Endometrial microvascular endothelial cells (primary cell): ENCODE data around the gene PIEZO2. TPM values are rescaled to one million over a fixed set of nuclear protein-coding genes. Genes with fewer than 3 reads are reported as not detected.
"Not testable (repeated sequence)": the region's sequence is repeated elsewhere in the genome, so short reads cannot be mapped to it uniquely, and the experiment has no call there.

Experiments used
- in situ Hi-C: cut with HindIII; loops from 2 replicates; pipeline ENCODE4 v1.10.0; 2017; ENCODE audit warnings: low sequenced_read_pairs, low pct_unique_long_range_greater_than_20kb; ENCODE audit errors: inconsistent ontology term
- total RNA-seq: library from RNA; depleted of rRNA; stranded (reverse); fragments of >200 nt; gene quantifications from one replicate; pipeline ENCODE4 v1.2.3, GENCODE V29; 2015; ENCODE audit errors: inconsistent ontology term

The PIEZO2 gene
- total RNA-seq = under 0.01 TPM

GRCh38 chr18:11149441-11150270 lies at the start of gene PIEZO2:
TSS of gene PIEZO2 (minus strand) at chr18:11149569. CDS start at chr18:11148588, 981 bp downstream.
- in situ Hi-C loops = no loop called here

GRCh38 chr18:11183637-11184036 lies 34.3 kb upstream of the PIEZO2 start:
- in situ Hi-C loops = no loop called here

GRCh38 chr18:11181629-11182028 lies 32.3 kb upstream of the PIEZO2 start:
- in situ Hi-C loops = not testable (repeated sequence)

- in situ Hi-C loops = no loop called here
Measured at GRCh38 chr18:11179959-11180519, 30.7 kb upstream of the PIEZO2 start.

GRCh38 chr18:11178951-11179549 lies 29.7 kb upstream of the PIEZO2 start:
- in situ Hi-C loops = no loop called here

GRCh38 chr18:11177382-11177781 lies 28.0 kb upstream of the PIEZO2 start:
- in situ Hi-C loops = no loop called here

- in situ Hi-C loops = no loop called here
Measured at GRCh38 chr18:11176481-11176881, 27.1 kb upstream of the PIEZO2 start.

GRCh38 chr18:11175266-11175979 lies 26.1 kb upstream of the PIEZO2 start:
- in situ Hi-C loops = no loop called here

- in situ Hi-C loops = not testable (repeated sequence)
Measured at GRCh38 chr18:11174179-11174578, 24.8 kb upstream of the PIEZO2 start.

- in situ Hi-C loops = no loop called here
Measured at GRCh38 chr18:11167778-11168177, 18.4 kb upstream of the PIEZO2 start.

- in situ Hi-C loops = no loop called here
Measured at GRCh38 chr18:11165952-11166351, 16.6 kb upstream of the PIEZO2 start.

- in situ Hi-C loops = no loop called here
Measured at GRCh38 chr18:11165138-11165537, 15.8 kb upstream of the PIEZO2 start.

GRCh38 chr18:11163665-11164064 lies 14.3 kb upstream of the PIEZO2 start:
- in situ Hi-C loops = no loop called here

GRCh38 chr18:11162889-11163288 lies 13.5 kb upstream of the PIEZO2 start:
- in situ Hi-C loops = no loop called here

GRCh38 chr18:11162462-11162861 lies 13.1 kb upstream of the PIEZO2 start:
- in situ Hi-C loops = no loop called here

- in situ Hi-C loops = no loop called here
Measured at GRCh38 chr18:11160313-11160712, 10.9 kb upstream of the PIEZO2 start.

- in situ Hi-C loops = no loop called here
Measured at GRCh38 chr18:11159844-11160243, 10.5 kb upstream of the PIEZO2 start.

- in situ Hi-C loops = no loop called here
Measured at GRCh38 chr18:11156978-11157377, 7.6 kb upstream of the PIEZO2 start.

- in situ Hi-C loops = no loop called here
Measured at GRCh38 chr18:11155034-11155759, 5.8 kb upstream of the PIEZO2 start.
